ENCODE data around the gene MMP24OS. TPM values are rescaled to one million over a fixed set of nuclear protein-coding genes. Genes with fewer than 3 reads are reported as not detected.

Gene MMP24OS
- polyA plus RNA-seq, 3 donors, result 9.5 to 43.9 (median 9.6) TPM

DNA sequence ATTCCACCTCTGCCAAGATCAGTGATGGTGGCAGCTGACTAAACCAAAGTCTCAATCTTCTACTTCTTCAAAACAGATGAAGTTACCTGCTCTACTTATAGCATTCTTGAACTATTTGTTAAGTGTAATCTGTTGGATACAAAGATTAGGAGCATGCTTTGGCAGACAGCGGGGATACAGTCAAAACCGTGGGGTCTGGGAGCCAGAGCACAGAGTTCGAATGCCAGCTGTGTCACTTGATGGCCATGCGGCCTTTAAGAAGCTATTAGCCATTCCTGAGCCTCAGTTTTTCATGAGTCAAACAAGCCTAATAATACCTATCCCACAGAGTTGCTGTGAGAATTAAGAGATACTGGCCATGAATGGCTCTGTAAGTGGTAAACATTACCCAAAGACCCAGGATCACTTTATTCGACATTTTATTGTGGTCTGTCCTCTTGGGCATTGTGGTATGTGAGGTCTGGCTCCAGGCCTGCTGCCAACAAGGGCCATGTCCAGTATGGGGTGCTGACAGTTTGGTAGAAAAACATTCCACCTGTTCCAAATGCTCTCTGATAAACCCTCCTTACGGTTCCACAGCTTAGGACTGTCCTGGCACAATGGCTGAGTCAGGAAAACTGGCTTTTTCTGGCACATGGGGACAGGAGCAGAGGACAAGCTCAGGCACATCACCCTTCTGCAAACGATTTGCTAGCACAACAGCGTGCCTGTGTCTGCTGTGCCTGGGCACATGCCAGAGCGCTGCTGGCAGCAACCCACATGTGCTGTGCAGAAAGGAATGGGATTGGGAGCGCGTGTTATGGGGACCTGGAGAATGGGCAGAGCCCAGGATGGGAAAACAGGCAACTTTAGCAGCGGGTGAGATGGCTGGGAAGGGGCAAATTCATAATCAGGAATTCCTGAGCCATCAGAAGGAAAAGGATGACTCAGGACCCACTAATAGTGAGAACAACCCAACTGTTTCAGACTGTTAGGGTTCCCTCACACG is 30.0 kb upstream of the MMP24OS start:
- Mint-ChIP-seq H3K27ac (peak overlapping the region in 3 of 7 donors; percentile 17 to 55 (median 22)), H3K36me3 (peaks cover 35 to 49% of the 10 kb centered on the region in 2 donors), H3K4me1 (peaks cover 14% of the 10 kb centered on the region), H3K4me3 (no peak overlapping the region), H3K27me3 (ENCODE audit: low read depth in 3 of 3) (peaks cover 0 to 4% (median 0%) of the 10 kb centered on the region in 3 donors), H3K9me3 (no peaks in the 10 kb centered on the region)
- Histone ChIP-seq H3K4me2 (replicated peaks; ENCODE audit: extremely low read depth, low read length, poor library complexity, severe bottlenecking) (no peak overlapping the region), H3K9me3 (replicated peaks in 1 of 2; ENCODE audit: control insufficient read depth in 1 of 2, insufficient read depth in 1 of 2, low read length in 2 of 2) (no peaks in the 10 kb centered on the region), H2AFZ (ENCODE audit: insufficient read depth, low read depth, low read length, poor library complexity, severe bottlenecking) (no peak overlapping the region), H3K27ac (ENCODE audit: low read depth in 1 of 2, low read length in 2 of 2) (no peak overlapping the region), H3K27me3 (ENCODE audit: control insufficient read depth in 2 of 2, insufficient read depth in 2 of 2, low read length in 2 of 2) (no peaks in the 10 kb centered on the region), H3K4me1 (ENCODE audit: control insufficient read depth in 1 of 2, insufficient read depth in 2 of 2, low read length in 2 of 2) (no peaks in the 10 kb centered on the region), H4K20me1 (ENCODE audit: insufficient read depth, low read length) (no peaks in the 10 kb centered on the region), H3K79me2 (ENCODE audit: insufficient read depth, low read length) (no peaks in the 10 kb centered on the region), H3K36me3 (replicated peaks in 1 of 2; ENCODE audit: control insufficient read depth in 1 of 2, insufficient read depth in 2 of 2, low read length in 2 of 2) (peaks cover 4 to 48% of the 10 kb centered on the region in 2 donors), H3K4me3 (replicated peaks in 1 of 3; ENCODE audit: low read depth in 2 of 3, low read length in 3 of 3) (no peak overlapping the region), H3K9ac (ENCODE audit: insufficient read depth, low read length, poor library complexity, severe bottlenecking) (no peak overlapping the region)
- no peak for DNase-seq
- no peak for TF ChIP-seq CTCF (IDR thresholded peaks at IDR 0.05)
- WGBS (ENCODE audit: insufficient coverage), result 98% methylated on average over 8 of the region's 13 CpGs
- intact Hi-C loops (cut with micrococcal nuclease), result loop anchor here in 1 of 2 donors (10.0 kb wide), 1 partner anchor 137 kb away; no protein-coding TSS in a partner anchor

GRCh38 chr20:35306931-35307517 is 29.1 kb upstream of the MMP24OS start:
- Histone ChIP-seq H3K27ac (ENCODE audit: low read depth in 1 of 2, low read length in 2 of 2) (no peak overlapping the region), H3K4me2 (replicated peaks; ENCODE audit: extremely low read depth, low read length, poor library complexity, severe bottlenecking) (no peak overlapping the region), H2AFZ (ENCODE audit: insufficient read depth, low read depth, low read length, poor library complexity, severe bottlenecking) (no peak overlapping the region), H3K4me3 (replicated peaks in 1 of 3; ENCODE audit: low read depth in 2 of 3, low read length in 3 of 3) (no peak overlapping the region), H3K27me3 (ENCODE audit: control insufficient read depth in 2 of 2, insufficient read depth in 2 of 2, low read length in 2 of 2) (no peaks in the 10 kb centered on the region), H3K9ac (ENCODE audit: insufficient read depth, low read length, poor library complexity, severe bottlenecking) (no peak overlapping the region), H3K9me3 (replicated peaks in 1 of 2; ENCODE audit: control insufficient read depth in 1 of 2, insufficient read depth in 1 of 2, low read length in 2 of 2) (no peaks in the 10 kb centered on the region), H3K79me2 (ENCODE audit: insufficient read depth, low read length) (no peaks in the 10 kb centered on the region), H3K4me1 (ENCODE audit: control insufficient read depth in 1 of 2, insufficient read depth in 2 of 2, low read length in 2 of 2) (no peaks in the 10 kb centered on the region), H3K36me3 (replicated peaks in 1 of 2; ENCODE audit: control insufficient read depth in 1 of 2, insufficient read depth in 2 of 2, low read length in 2 of 2) (peaks cover 2 to 51% of the 10 kb centered on the region in 2 donors), H4K20me1 (ENCODE audit: insufficient read depth, low read length) (no peaks in the 10 kb centered on the region)
- Mint-ChIP-seq H3K9me3 (no peaks in the 10 kb centered on the region), H3K27ac (peak overlapping the region in 2 of 7 donors; percentile 22 to 47), H3K4me3 (no peak overlapping the region), H3K36me3 (peaks cover 33 to 45% of the 10 kb centered on the region in 2 donors), H3K27me3 (ENCODE audit: low read depth in 3 of 3) (peaks cover 0 to 4% (median 0%) of the 10 kb centered on the region in 3 donors), H3K4me1 (peaks cover 8% of the 10 kb centered on the region)
- peak; percentile 61 for TF ChIP-seq CTCF (IDR thresholded peaks at IDR 0.05)
- intact Hi-C loops (cut with micrococcal nuclease), result loop anchor here in 1 of 2 donors (10.0 kb wide), 1 partner anchor 138 kb away; no protein-coding TSS in a partner anchor
- WGBS (ENCODE audit: insufficient coverage), result 53% methylated on average over 3 of the region's 4 CpGs
- peak in 1 of 3 donors; percentile 13 for DNase-seq
